AG09319 (cell line): ENCODE measurements around the gene KIAA0040.

ENCODE experiments used
- DNase-seq: peaks from one replicate; pipeline ENCODE4 v3.0.0-alpha.2; 2010; ENCODE audit warnings: low read depth; ENCODE audit errors: extremely low read depth
- CTCF ChIP-seq: IDR thresholded peaks from 2 replicates; pipeline ENCODE4 v1.5.1; 2011; ENCODE audit warnings: low read depth, mild to moderate bottlenecking, inconsistent platforms, low read length, moderate library complexity

Gene KIAA0040

GRCh38 chr1:175191659-175192058 is 917 bp downstream of the KIAA0040 start:
- DNase-seq: no peak

GRCh38 chr1:175188936-175189335 is 3.6 kb downstream of the KIAA0040 start:
- DNase-seq: no peak
- no peak for TF ChIP-seq CTCF

More at GRCh38 chr1:175191659-175192058, 917 bp downstream of the KIAA0040 start:
- no peak for TF ChIP-seq CTCF

- no peak for TF ChIP-seq CTCF
- DNase-seq: no peak
Observed at GRCh38 chr1:175186433-175187160, 6.0 kb downstream of the KIAA0040 start.

GRCh38 chr1:175185903-175186302 is 6.7 kb downstream of the KIAA0040 start:
- no peak for TF ChIP-seq CTCF
- no peak for DNase-seq

GRCh38 chr1:175183586-175183985 is 9.0 kb downstream of the KIAA0040 start:
- no peak for TF ChIP-seq CTCF
- no peak for DNase-seq

- DNase-seq: no peak
- TF ChIP-seq CTCF: no peak
Observed at GRCh38 chr1:175182201-175182746, 10.3 kb downstream of the KIAA0040 start.

GRCh38 chr1:175179837-175180590 is 12.6 kb downstream of the KIAA0040 start:
- no peak for TF ChIP-seq CTCF
- no peak for DNase-seq
